ENCODE data around the gene EFTUD2.

Gene EFTUD2

GRCh38 chr17:44865231-44865660 is 34.0 kb downstream of the EFTUD2 start:
- DNase-seq (ENCODE audit: low read depth): peak; percentile 46
- TF ChIP-seq, protein P1, sequence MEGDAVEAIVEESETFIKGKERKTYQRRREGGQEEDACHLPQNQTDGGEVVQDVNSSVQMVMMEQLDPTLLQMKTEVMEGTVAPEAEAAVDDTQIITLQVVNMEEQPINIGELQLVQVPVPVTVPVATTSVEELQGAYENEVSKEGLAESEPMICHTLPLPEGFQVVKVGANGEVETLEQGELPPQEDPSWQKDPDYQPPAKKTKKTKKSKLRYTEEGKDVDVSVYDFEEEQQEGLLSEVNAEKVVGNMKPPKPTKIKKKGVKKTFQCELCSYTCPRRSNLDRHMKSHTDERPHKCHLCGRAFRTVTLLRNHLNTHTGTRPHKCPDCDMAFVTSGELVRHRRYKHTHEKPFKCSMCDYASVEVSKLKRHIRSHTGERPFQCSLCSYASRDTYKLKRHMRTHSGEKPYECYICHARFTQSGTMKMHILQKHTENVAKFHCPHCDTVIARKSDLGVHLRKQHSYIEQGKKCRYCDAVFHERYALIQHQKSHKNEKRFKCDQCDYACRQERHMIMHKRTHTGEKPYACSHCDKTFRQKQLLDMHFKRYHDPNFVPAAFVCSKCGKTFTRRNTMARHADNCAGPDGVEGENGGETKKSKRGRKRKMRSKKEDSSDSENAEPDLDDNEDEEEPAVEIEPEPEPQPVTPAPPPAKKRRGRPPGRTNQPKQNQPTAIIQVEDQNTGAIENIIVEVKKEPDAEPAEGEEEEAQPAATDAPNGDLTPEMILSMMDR (IDR thresholded peaks at IDR 0.05; ENCODE audit: control insufficient read depth, extremely low read depth, insufficient read depth): peak; percentile 72
- H3K4me3 ChIP-seq (ENCODE audit: low read depth, low read length): no peak overlapping the region

GRCh38 chr17:44864831-44865230 is 34.4 kb downstream of the EFTUD2 start:
- TF ChIP-seq, protein P1 (IDR thresholded peaks at IDR 0.05; ENCODE audit: control insufficient read depth, extremely low read depth, insufficient read depth): no peak
- no peak overlapping the region for H3K4me3 ChIP-seq (ENCODE audit: low read depth, low read length)
- no peak for DNase-seq (ENCODE audit: low read depth)

DNA sequence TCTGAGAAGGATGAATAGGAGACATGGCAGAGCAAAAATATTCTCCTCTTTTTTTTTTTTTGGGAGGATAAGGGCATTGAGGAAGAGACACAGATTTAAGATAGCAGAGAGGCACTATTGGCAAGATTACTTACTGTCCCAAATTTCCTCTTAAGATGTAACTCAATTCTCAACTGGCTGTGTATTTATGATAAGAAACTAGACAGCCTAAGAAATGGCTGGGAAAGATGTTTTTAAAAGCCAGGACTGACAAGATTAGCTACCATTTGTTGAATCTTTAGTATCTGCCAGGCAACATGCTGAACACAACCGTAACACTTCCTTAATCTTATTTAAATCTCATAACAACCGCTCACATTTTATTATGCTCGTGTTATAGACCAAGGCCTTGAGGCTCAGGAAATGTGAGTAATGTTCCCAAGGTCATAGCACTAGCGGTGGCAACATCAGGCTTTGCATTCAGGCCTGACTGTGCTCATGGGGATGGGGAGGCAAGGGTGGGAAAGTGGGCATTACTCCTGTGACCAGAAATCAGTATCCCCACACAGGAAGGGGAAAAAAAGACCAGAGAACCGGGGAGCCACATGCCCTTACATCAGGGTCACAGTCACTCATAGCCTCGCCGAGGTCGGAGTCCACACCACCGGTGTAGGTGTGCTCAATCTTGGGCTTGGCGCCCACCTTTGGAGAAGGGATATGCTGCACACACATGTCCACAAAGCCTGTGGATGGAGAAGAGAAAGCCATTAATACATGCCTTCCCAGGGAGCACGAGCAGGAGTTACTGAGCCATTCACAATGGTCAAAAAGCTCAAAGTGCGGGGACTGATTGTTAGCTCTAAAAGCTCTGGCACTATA is 36.0 kb downstream of the EFTUD2 start:
- no peak overlapping the region for H3K4me3 ChIP-seq (ENCODE audit: low read depth, low read length)
- no peak for DNase-seq (ENCODE audit: low read depth)
- TF ChIP-seq, protein P1 (IDR thresholded peaks at IDR 0.05; ENCODE audit: control insufficient read depth, extremely low read depth, insufficient read depth): no peak

- no peak for DNase-seq (ENCODE audit: low read depth)
- H3K4me3 ChIP-seq (ENCODE audit: low read depth, low read length): no peak overlapping the region
- TF ChIP-seq, protein P1 (IDR thresholded peaks at IDR 0.05; ENCODE audit: control insufficient read depth, extremely low read depth, insufficient read depth): no peak
Measured at GRCh38 chr17:44862278-44862914, 36.8 kb downstream of the EFTUD2 start.

DNA sequence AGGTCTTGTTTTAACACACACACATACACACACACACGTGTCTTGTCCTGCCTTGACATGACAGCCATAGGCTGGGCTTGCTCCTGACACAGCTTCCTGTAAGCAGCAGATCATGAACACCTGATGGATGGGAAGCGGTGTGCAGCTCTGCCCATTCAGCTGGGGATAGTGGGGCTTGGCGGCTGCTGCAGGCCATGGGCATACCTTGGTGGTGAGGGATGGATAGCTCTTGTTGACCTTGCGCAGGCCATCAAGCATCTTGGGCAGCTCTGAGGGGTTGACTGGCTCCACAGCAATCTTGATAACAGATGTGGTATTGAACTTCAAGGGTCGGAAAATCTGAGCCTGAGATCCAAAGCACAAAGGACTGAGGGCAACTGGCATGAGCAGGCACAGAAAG is 39.5 kb downstream of the EFTUD2 start:
- TF ChIP-seq, protein P1 (IDR thresholded peaks at IDR 0.05; ENCODE audit: control insufficient read depth, extremely low read depth, insufficient read depth): no peak
- DNase-seq (ENCODE audit: low read depth): no peak
- H3K4me3 ChIP-seq (ENCODE audit: low read depth, low read length): no peak overlapping the region

DNA sequence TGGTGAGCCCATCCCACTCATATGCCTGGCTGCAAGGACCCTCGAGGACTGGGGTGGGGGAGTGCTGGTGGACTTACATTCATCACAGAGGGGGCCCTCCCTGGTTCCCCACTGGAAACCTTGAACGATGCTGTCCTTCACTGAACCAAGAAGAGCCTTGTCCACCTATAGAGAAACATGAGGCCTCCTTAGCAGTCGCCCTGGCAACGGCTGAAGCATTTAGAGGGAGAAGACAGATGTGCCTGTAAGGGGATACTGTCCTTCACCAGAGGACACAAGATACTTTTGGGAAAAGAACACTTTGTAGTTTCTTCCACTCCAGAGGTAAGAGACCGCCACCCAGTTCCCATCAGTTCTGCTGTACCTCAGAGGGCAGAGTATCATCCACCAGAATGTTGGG is 45.1 kb downstream of the EFTUD2 start:
- no peak overlapping the region for H3K4me3 ChIP-seq (ENCODE audit: low read depth, low read length)
- no peak for DNase-seq (ENCODE audit: low read depth)
- TF ChIP-seq, protein P1 (IDR thresholded peaks at IDR 0.05; ENCODE audit: control insufficient read depth, extremely low read depth, insufficient read depth): no peak

Data from LNCaP clone FGC (cell line).